Stimulated activated CD8-positive, alpha-beta memory T cell treated with anti-CD3 and anti-CD28 coated beads, Interleukin-4, amount 100 ng/mL, for 48 hours (primary cell): Measurements from ENCODE around the gene ERO1B.
"Not testable (repeated sequence)": the region's sequence is repeated elsewhere in the genome, so short reads cannot be mapped to it uniquely, and the experiment has no call there.

ENCODE experiments used
- DNase-seq: peaks from one replicate; pipeline ENCODE4 v3.0.0-alpha.2; 2020

The ERO1B gene

GRCh38 chr1:236281654-236282424, at the start of gene ERO1B:
TSS of gene ERO1B (minus strand) at chr1:236281958. CDS start at chr1:236281783, 175 bp downstream.
- DNase-seq, result peak; percentile 96

- DNase-seq, result not testable (repeated sequence)
Observed at GRCh38 chr1:236331412-236331811, 49.7 kb upstream of the ERO1B start.

- DNase-seq, result no peak
Observed at GRCh38 chr1:236326432-236326831, 44.7 kb upstream of the ERO1B start.

DNA sequence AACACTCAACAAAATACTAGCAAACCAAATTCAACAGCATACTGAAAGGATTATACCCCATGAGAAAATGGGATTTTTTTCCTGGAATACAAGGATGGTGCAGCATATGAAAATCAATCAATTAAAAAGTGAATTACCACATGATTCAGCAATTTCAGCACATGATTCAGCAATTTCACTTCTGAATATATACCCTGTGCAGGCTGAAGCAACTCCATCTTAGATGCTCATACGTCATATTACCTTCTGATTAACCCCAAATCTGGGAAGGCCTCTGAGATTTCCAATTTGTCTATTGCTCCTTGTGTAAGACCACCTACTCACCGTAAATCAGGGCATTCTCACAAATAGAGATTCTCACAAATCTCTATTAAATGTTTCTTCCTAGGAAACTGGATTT, 43.8 kb upstream of the ERO1B start:
- no peak for DNase-seq

GRCh38 chr1:236323819-236324411, 42.2 kb upstream of the ERO1B start:
- DNase-seq, result no peak

GRCh38 chr1:236322566-236323409, 41.0 kb upstream of the ERO1B start:
- no peak for DNase-seq

DNA sequence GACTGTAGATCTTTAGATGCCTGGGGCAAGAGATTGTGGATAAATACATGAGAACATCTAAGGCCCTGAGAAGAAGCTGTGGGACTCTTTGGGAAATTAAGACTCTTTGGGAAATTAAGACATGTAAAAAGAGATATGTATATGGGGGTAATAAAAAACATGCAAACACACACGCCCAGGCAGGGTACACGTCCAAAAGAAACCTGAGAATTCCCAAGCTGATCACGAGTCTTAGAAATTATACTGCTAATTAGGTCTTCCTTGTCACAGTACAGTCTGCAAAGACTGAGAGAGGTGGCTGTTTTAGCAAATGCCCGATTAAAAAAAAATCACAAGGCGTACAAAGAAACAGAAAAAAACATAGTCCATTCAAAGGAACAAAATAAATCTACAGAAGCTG, 39.3 kb upstream of the ERO1B start:
- DNase-seq, result no peak

GRCh38 chr1:236320671-236321070, 38.9 kb upstream of the ERO1B start:
- no peak for DNase-seq

DNA sequence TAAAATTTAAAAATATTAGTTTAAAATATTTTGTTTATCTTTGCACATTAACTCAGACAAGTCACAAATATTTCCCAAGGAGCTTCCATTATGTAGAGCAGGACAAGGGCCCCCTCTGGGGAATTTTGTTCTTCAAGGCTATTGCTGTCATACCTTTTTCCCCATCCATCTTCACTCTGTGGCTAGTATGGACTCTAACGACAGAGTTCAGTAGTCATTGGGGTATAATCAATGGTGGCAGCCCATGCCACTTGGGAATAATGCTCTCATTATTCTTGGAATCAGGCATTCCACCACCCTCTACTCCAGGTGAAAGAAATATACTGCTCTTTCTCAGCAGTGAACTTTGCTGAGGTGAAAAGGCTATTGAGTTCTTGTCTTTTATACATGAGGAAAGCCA, 38.5 kb upstream of the ERO1B start:
- no peak for DNase-seq

DNA sequence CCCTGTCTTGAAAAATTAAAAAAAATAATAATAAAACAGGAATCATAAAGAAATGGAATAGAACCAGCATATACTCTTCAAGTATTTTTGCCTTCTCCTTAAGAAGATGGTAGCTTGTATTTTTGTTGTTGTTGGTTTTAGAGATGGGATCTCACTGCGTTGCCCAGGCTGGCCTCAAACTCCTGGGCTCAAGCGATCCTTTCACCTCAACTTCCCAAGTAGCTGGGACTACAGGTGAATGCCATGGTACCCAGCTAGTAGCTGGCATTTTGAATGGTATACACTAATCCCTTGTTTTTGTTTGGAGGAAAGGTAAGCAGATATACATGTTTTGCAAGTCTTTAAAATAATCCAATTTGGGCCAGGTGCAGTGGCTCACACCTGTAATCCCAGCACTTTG, 34.7 kb upstream of the ERO1B start:
- DNase-seq, result no peak

DNA sequence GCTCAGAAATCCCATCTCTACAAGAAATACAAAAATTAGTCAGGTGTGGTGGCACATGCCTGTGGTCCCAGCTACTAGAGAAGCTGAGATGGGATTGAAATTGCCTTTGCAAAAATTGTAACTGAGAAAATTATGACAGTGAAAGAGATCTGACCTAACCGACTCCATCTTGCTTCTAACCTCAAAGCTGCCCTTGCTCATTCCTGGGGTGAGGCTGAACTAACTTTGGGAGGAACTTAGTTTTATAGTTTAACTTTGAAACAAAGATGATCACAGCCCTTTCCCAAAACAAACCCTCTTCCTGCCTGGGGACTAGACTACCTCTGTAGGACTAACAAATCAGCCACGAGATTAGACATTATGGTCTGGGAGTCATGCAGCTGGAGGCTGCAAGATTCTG, 33.8 kb upstream of the ERO1B start:
- no peak for DNase-seq

DNA sequence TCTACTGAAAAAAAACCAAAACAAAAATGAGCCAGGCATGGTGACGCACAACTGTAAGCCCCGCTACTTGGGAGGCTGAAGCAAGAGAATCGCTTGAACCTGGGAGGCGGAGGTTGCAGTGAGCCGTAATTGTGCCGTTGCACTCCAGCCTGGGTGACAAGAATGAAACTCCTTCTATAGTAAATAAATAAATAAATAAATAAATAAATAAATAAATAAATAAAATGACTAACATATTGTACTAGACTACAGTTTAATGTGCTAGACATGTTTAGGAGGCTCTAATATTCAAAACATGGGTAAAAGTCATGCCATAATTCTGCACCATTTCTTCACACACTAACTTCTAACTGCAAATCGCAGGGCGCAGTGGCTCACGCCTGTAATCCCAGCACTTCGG, 33.3 kb upstream of the ERO1B start:
- no peak for DNase-seq

DNA sequence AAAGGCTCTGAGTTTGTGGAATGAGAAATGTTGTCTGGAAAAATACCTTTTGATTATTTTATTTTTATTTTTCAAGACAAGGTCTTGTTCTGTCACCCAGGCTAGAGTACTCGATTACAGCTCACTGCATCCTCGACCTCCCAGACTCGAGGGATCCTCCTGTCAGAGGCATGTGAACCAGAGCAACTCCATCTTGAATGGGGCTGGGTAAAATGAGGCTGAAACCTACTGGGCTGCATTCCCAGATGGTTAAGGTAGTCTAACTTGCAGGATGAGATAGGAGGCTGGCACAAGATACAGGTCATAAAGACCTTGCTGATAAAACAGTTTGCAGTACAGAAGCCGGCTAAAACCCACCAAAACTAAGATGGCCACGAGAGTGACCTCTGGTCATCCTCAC, 32.3 kb upstream of the ERO1B start:
- DNase-seq, result not testable (repeated sequence)

DNA sequence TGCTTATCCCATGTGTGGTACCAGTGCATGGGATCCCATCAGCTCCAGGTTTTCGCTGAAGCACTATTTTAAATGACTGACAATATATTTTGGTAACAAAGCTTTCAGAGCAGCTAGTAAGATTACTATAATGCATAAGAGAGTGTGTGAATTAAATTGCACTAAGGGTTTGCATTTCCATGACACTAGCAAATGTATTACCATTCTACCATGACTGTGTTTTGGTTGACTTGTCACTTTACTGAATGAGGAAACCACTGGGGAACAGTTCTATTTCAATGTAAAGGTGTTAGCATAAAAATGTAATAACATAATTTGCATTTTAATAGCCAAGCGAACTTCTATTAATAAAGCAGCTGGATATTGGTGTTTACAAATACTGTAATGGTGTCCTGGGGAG, 31.7 kb upstream of the ERO1B start:
- DNase-seq, result no peak

- no peak for DNase-seq
Observed at GRCh38 chr1:236311040-236311439, 29.3 kb upstream of the ERO1B start.

DNA sequence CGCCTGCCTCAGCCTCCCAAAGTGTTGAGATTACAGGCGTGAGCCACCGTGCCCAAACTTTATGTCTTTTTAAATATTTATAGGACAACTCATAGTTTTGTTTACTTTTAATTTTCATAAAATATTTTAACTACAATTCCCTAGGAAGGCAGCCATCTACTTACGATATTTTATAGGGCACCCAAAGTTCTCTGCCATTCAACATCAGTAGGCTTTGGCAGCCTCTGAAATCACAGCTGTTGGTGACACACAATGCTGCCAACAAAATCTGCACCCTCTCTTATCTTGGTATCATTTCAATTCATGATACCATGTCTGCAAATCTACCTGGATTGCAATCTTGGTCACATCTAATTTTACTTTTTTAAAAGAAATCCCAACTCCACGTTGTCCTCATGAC, 27.1 kb upstream of the ERO1B start:
- DNase-seq, result no peak

- DNase-seq, result no peak
Observed at GRCh38 chr1:236307435-236307834, 25.7 kb upstream of the ERO1B start.

DNA sequence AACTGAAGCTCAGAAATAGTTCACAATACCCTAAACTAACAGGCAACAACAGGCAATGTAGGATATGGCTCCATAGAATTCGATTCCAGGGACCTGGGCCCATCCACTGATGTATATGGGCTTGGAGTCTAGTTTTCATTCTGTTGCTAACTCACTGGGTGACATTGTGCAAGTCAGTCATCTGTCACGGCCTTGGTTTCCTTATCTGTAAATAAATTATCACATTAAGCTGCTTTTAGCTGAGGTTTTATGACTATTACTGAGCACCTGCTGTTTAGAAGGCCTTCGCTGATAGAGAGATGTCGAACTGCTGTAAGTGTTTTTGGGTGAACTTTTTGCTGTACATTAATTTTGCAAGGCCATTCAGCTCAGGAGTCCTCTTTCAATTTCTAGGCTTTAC, 22.9 kb upstream of the ERO1B start:
- no peak for DNase-seq

GRCh38 chr1:236303675-236304074, 21.9 kb upstream of the ERO1B start:
- no peak for DNase-seq

DNA sequence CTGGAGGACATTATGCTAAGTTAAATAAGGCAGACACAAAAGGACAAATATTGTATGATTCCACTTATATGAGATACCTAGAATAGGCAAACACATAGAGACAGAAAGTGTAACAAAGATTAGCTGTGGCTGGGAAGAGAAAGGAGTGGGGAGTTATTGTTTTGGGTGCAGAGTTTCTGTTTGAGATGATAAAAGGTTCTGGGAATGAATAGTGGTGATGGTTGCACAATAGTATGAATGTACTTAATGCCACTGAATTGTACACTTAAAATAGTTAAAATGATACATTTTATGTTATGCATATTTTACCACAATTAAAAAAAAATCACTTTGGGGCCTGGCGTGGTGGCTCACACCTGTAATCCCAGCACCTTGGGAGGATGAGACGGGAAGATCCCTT, 21.2 kb upstream of the ERO1B start:
- no peak for DNase-seq

GRCh38 chr1:236301958-236302335, 20.2 kb upstream of the ERO1B start:
- no peak for DNase-seq

GRCh38 chr1:236301080-236301957, 19.6 kb upstream of the ERO1B start:
- no peak for DNase-seq

- DNase-seq, result no peak
Observed at GRCh38 chr1:236297161-236297560, 15.4 kb upstream of the ERO1B start.
